Measurements from ENCODE around the gene FBXW12.

Gene FBXW12

GRCh38 chr3:48405971-48406370 lies 34.0 kb downstream of the FBXW12 start:
- ChIA-PET CTCF (interaction anchor here (0.5 to 1.2 kb wide), 4 partner anchors 10 to 211 kb away, joined by 3 read pairs; no protein-coding TSS in a partner anchor), POLR2A (no interaction called here)
- Histone ChIP-seq H3K4me3 (ENCODE audit: low read depth, low read length) (no peak overlapping the region), H3K27ac (ENCODE audit: extremely low read depth, low read depth, low read length) (no peak overlapping the region), H3K36me3 (ENCODE audit: control insufficient read depth in 2 of 2, insufficient read depth in 1 of 2, low read length in 2 of 2) (peaks cover 0 to 58% of the 10 kb centered on the region in 2 experiments; a peak in 1 of 3 replicates), H3K4me1 (ENCODE audit: control insufficient read depth, insufficient read depth, low read length) (no peaks in the 10 kb centered on the region), H3K9me3 (ENCODE audit: control insufficient read depth, insufficient read depth, low read depth, low read length) (no peaks in the 10 kb centered on the region)
- TF ChIP-seq ZNF148 (tag by site-specific recombination; IDR thresholded peaks at IDR 0.05; ENCODE audit: borderline replicate concordance) (no peak), ZEB2 (tag by site-specific recombination; IDR thresholded peaks at IDR 0.05) (no peak), ZNF707 (tag by site-specific recombination; IDR thresholded peaks at IDR 0.05) (no peak), ZNF146 (tag by site-specific recombination; IDR thresholded peaks at IDR 0.05) (no peak), ZNF23 (tag by site-specific recombination; IDR thresholded peaks at IDR 0.05; ENCODE audit: borderline replicate concordance) (no peak), ZNF654 (tag by site-specific recombination; IDR thresholded peaks at IDR 0.05; ENCODE audit: low read depth) (no peak), ZNF596 (tag by site-specific recombination; IDR thresholded peaks at IDR 0.05) (no peak), ZNF274 (IDR thresholded peaks at IDR 0.05; ENCODE audit: low read length) (no peak), ZNF274 (tag by site-specific recombination; IDR thresholded peaks at IDR 0.05; ENCODE audit: borderline replicate concordance) (no peak), ZNF248 (tag by site-specific recombination; IDR thresholded peaks at IDR 0.05) (no peak), ZNF585B (tag by site-specific recombination; IDR thresholded peaks at IDR 0.05) (no peak), ZNF670 (tag by site-specific recombination; IDR thresholded peaks at IDR 0.05; ENCODE audit: low read depth) (no peak), PRDM6 (tag by site-specific recombination; IDR thresholded peaks at IDR 0.05) (no peak), ZNF223 (tag by site-specific recombination; IDR thresholded peaks at IDR 0.05) (no peak), ZNF239 (tag by site-specific recombination; IDR thresholded peaks at IDR 0.05) (no peak), ZNF48 (tag by site-specific recombination; IDR thresholded peaks at IDR 0.05) (no peak), ZNF768 (tag by site-specific recombination; IDR thresholded peaks at IDR 0.05) (no peak)

GRCh38 chr3:48406443-48407431 lies 34.7 kb downstream of the FBXW12 start:
- ChIA-PET CTCF (interaction anchor here (0.5 to 5.1 kb wide), 5 partner anchors 11 to 212 kb away, joined by 3 to 28 read pairs (median 3); no protein-coding TSS in a partner anchor), POLR2A (no interaction called here)
- Histone ChIP-seq H3K27ac (ENCODE audit: extremely low read depth, low read depth, low read length) (no peak overlapping the region), H3K4me3 (ENCODE audit: low read depth, low read length) (no peak overlapping the region), H3K4me1 (ENCODE audit: control insufficient read depth, insufficient read depth, low read length) (no peaks in the 10 kb centered on the region), H3K9me3 (ENCODE audit: control insufficient read depth, insufficient read depth, low read depth, low read length) (no peaks in the 10 kb centered on the region), H3K36me3 (ENCODE audit: control insufficient read depth in 2 of 2, insufficient read depth in 1 of 2, low read length in 2 of 2) (peaks cover 0 to 66% of the 10 kb centered on the region in 2 experiments; a peak in 1 of 3 replicates)
- TF ChIP-seq PRDM10 (tag by site-specific recombination; IDR thresholded peaks at IDR 0.05) (peak; percentile 42; the same call in 1 of the 2 replicates), HOXA7 (CRISPR knock-in tag; IDR thresholded peaks at IDR 0.05; ENCODE audit: borderline replicate concordance) (no peak)
